Testis (tissue), 2 donors: ENCODE results near the gene TTBK1.

Source experiments
- CTCF ChIP-seq, 3 experiments: fragments of 450-650 bp in 2 of 3; fragments of 200-600 bp in 1 of 3; sonication (generic) in 1 of 3; IDR thresholded peaks; one replicate each; pipeline ENCODE4 v1.5.1; 2016 to 2019; ENCODE audit warnings: antibody characterized with exemption in 3 of 3, mild to moderate bottlenecking in 2 of 3, moderate library complexity in 1 of 3
- POLR2A ChIP-seq: fragments of 450-650 bp; IDR thresholded peaks from one replicate; pipeline ENCODE4 v1.6.1; 2017; ENCODE audit warnings: antibody characterized with exemption, mild to moderate bottlenecking, moderate library complexity

- TF ChIP-seq CTCF (IDR thresholded peaks at IDR 0.05), result no peak
- TF ChIP-seq POLR2A, result no peak
Observed at GRCh38 chr6:43328528-43328927, 85.2 kb downstream of the TTBK1 start.
